Measurements from ENCODE around the gene SLC38A7. TPM values are rescaled to one million over a fixed set of nuclear protein-coding genes. Genes with fewer than 3 reads are reported as not detected.

Gene SLC38A7
- total RNA-seq, 2 experiments from 2014 or later, result 5.5 to 12.0 TPM

GRCh38 chr16:58727028-58727781 lies 42.6 kb upstream of the SLC38A7 start:
- POLR2A ChIA-PET, result no interaction called here
- peaks cover 19% of the 10 kb centered on the region for H4K20me1 ChIP-seq (ENCODE audit: insufficient read depth, low read length)

GRCh38 chr16:58723109-58723508 lies 38.5 kb upstream of the SLC38A7 start:
- Histone ChIP-seq H3K4me2 (ENCODE audit: low read length) (no peak overlapping the region), H3K36me3 (ENCODE audit: insufficient read depth, low read length) (peaks cover 79% of the 10 kb centered on the region), H3K9me3 (ENCODE audit: low read length) (no peaks in the 10 kb centered on the region), H3K27ac (ENCODE audit: low read depth, low read length, poor library complexity, severe bottlenecking) (no peak overlapping the region), H3K4me3 (ENCODE audit: low read depth, low read length, poor library complexity, severe bottlenecking) (no peak overlapping the region), H2AFZ (ENCODE audit: low read length) (no peak overlapping the region), H3K79me2 (ENCODE audit: insufficient read depth, low read depth, low read length) (peaks cover 33% of the 10 kb centered on the region), H3K4me1 (ENCODE audit: insufficient read depth, low read length, poor library complexity, severe bottlenecking) (peaks cover 7% of the 10 kb centered on the region), H3K9me2 (ENCODE audit: insufficient read depth, low read length) (no peaks in the 10 kb centered on the region), H4K20me1 (ENCODE audit: insufficient read depth, low read length) (peaks cover 7% of the 10 kb centered on the region)
- no TSS peak for BruUV-seq (replicated peaks)
- ChIA-PET POLR2A (interaction anchor here (0.6 to 3.4 kb wide), 3 partner anchors 10 to 1792 kb away, joined by 4 to 13 read pairs (median 6); no protein-coding TSS in a partner anchor), CTCF (ENCODE audit: unreplicated experiment) (interaction anchor here (0.6 to 1.0 kb wide), 2 partner anchors 11 to 26 kb away, joined by 3 to 5 read pairs; no protein-coding TSS in a partner anchor)
- intact Hi-C loops (cut with micrococcal nuclease; ENCODE audit: unreplicated experiment), result no loop called here
- DNase-seq (ENCODE audit: low spot score), result no peak
- TF ChIP-seq CTCF (conservative IDR thresholded peaks at IDR 0.05; ENCODE audit: low read length) (no peak), EZH2phosphoT487 (IDR thresholded peaks at IDR 0.05; ENCODE audit: borderline replicate concordance, low read depth, low read length) (no peak)

More at GRCh38 chr16:58727028-58727781, 42.6 kb upstream of the SLC38A7 start:
- H3K4me1 ChIP-seq (ENCODE audit: insufficient read depth, low read length, poor library complexity, severe bottlenecking), result peaks cover 48% of the 10 kb centered on the region
- peaks cover 74% of the 10 kb centered on the region for H3K79me2 ChIP-seq (ENCODE audit: insufficient read depth, low read depth, low read length)
- CTCF ChIA-PET (ENCODE audit: unreplicated experiment), result no interaction called here
- peaks cover 11% of the 10 kb centered on the region for H3K9me3 ChIP-seq (ENCODE audit: low read length)
- peaks cover 78% of the 10 kb centered on the region for H3K36me3 ChIP-seq (ENCODE audit: insufficient read depth, low read length)
- no peak overlapping the region for H2AFZ ChIP-seq (ENCODE audit: low read length)
- H3K4me2 ChIP-seq (ENCODE audit: low read length), result no peak overlapping the region
- BruUV-seq (replicated peaks), result no TSS peak
- intact Hi-C loops (cut with micrococcal nuclease; ENCODE audit: unreplicated experiment), result no loop called here
- H3K4me3 ChIP-seq (ENCODE audit: low read depth, low read length, poor library complexity, severe bottlenecking), result no peak overlapping the region
- peak overlapping the region; percentile 68 for H3K27ac ChIP-seq (ENCODE audit: low read depth, low read length, poor library complexity, severe bottlenecking)
- TF ChIP-seq EZH2phosphoT487 (IDR thresholded peaks at IDR 0.05; ENCODE audit: borderline replicate concordance, low read depth, low read length) (no peak), CTCF (conservative IDR thresholded peaks at IDR 0.05; ENCODE audit: low read length) (no peak)
- H3K9me2 ChIP-seq (ENCODE audit: insufficient read depth, low read length), result no peaks in the 10 kb centered on the region
- no peak for DNase-seq (ENCODE audit: low spot score)

- POLR2A ChIA-PET, result no interaction called here
- no peak overlapping the region for H3K27ac ChIP-seq (ENCODE audit: low read depth, low read length, poor library complexity, severe bottlenecking)
- H4K20me1 ChIP-seq (ENCODE audit: insufficient read depth, low read length), result no peaks in the 10 kb centered on the region; the same call in 1 of the 2 replicates
- H3K36me3 ChIP-seq (ENCODE audit: insufficient read depth, low read length), result peaks cover 98% of the 10 kb centered on the region
- no peak overlapping the region for H3K4me2 ChIP-seq (ENCODE audit: low read length)
- no peaks in the 10 kb centered on the region for H3K9me3 ChIP-seq (ENCODE audit: low read length)
- no peak overlapping the region for H3K4me3 ChIP-seq (ENCODE audit: low read depth, low read length, poor library complexity, severe bottlenecking)
- no peaks in the 10 kb centered on the region for H3K9me2 ChIP-seq (ENCODE audit: insufficient read depth, low read length)
- no TSS peak for BruUV-seq (replicated peaks)
- no peaks in the 10 kb centered on the region for H3K4me1 ChIP-seq (ENCODE audit: insufficient read depth, low read length, poor library complexity, severe bottlenecking)
- no peak for TF ChIP-seq CTCF (conservative IDR thresholded peaks at IDR 0.05; ENCODE audit: low read length)
- TF ChIP-seq EZH2phosphoT487 (IDR thresholded peaks at IDR 0.05; ENCODE audit: borderline replicate concordance, low read depth, low read length), result no peak
- DNase-seq (ENCODE audit: low spot score), result no peak
- intact Hi-C loops (cut with micrococcal nuclease; ENCODE audit: unreplicated experiment), result no loop called here
- H3K79me2 ChIP-seq (ENCODE audit: insufficient read depth, low read depth, low read length), result no peaks in the 10 kb centered on the region
- CTCF ChIA-PET (ENCODE audit: unreplicated experiment), result no interaction called here
- no peak overlapping the region for H2AFZ ChIP-seq (ENCODE audit: low read length)
Observed at GRCh38 chr16:58717994-58718393, 33.4 kb upstream of the SLC38A7 start.
